Esophagus muscularis mucosa (tissue), 4 donors: Measurements from ENCODE around the gene CCNL2.

ENCODE experiments used
- EP300 ChIP-seq: sonication (generic); formaldehyde crosslinking; IDR thresholded peaks from one replicate; pipeline ENCODE4 v1.6.1; 2017; ENCODE audit warnings: antibody characterized with exemption
- POLR2A ChIP-seq: fragments of 450-650 bp; IDR thresholded peaks from one replicate; pipeline ENCODE4 v1.6.1; 2017; ENCODE audit warnings: antibody characterized with exemption, moderate library complexity, mild to moderate bottlenecking, low read depth
- POLR2AphosphoS5 ChIP-seq, 2 donors: sonication (generic); formaldehyde crosslinking; IDR thresholded peaks; one replicate each; pipeline ENCODE4 v1.6.1; 2017; ENCODE audit warnings: antibody characterized with exemption in 2 of 2
- TF ChIP-seq, protein P1 (sequence below), 3 experiments: fragments of 200-600 bp in 2 of 3; fragments of 450-650 bp in 1 of 3; sonication (generic) in 2 of 3; IDR thresholded peaks; one replicate each; pipeline ENCODE4 v1.5.1; 2017 to 2019; ENCODE audit warnings: antibody characterized with exemption in 3 of 3, mild to moderate bottlenecking in 2 of 3, moderate library complexity in 1 of 3

- TF ChIP-seq EP300 (no peak), POLR2AphosphoS5 (IDR thresholded peaks at IDR 0.05) (no peak), POLR2A (no peak)
- TF ChIP-seq, protein P1, sequence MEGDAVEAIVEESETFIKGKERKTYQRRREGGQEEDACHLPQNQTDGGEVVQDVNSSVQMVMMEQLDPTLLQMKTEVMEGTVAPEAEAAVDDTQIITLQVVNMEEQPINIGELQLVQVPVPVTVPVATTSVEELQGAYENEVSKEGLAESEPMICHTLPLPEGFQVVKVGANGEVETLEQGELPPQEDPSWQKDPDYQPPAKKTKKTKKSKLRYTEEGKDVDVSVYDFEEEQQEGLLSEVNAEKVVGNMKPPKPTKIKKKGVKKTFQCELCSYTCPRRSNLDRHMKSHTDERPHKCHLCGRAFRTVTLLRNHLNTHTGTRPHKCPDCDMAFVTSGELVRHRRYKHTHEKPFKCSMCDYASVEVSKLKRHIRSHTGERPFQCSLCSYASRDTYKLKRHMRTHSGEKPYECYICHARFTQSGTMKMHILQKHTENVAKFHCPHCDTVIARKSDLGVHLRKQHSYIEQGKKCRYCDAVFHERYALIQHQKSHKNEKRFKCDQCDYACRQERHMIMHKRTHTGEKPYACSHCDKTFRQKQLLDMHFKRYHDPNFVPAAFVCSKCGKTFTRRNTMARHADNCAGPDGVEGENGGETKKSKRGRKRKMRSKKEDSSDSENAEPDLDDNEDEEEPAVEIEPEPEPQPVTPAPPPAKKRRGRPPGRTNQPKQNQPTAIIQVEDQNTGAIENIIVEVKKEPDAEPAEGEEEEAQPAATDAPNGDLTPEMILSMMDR (IDR thresholded peaks at IDR 0.05) = no peak
These were observed 17.8 kb downstream of the CCNL2 start for GRCh38 chr1:1381294-1381693.
